SK-N-SH treated with all-trans-retinoic acid at 6 μM for 48 hours (cell line): ENCODE data around the gene AP1G2.

Source experiments
- ARNTL ChIP-seq: fragments of 450-650 bp; formaldehyde crosslinking; IDR thresholded peaks from 2 replicates; pipeline ENCODE4 v1.5.0; 2020; ENCODE audit warnings: low read depth, mild to moderate bottlenecking, moderate library complexity, borderline replicate concordance
- CSDC2 ChIP-seq: fragments of 250-450 bp; sonication (Bioruptor Pico); IDR thresholded peaks from 2 replicates; pipeline ENCODE4 v1.5.0; 2020; ENCODE audit warnings: mild to moderate bottlenecking, moderate library complexity
- OSR1 ChIP-seq: fragments of 250-450 bp; sonication (Bioruptor Pico); IDR thresholded peaks from 2 replicates; pipeline ENCODE4 v1.8.0; 2022; ENCODE audit warnings: moderate library complexity, mild to moderate bottlenecking, inconsistent platforms
- TCF4 ChIP-seq: fragments of 250-450 bp; sonication (Bioruptor Pico); IDR thresholded peaks from 2 replicates; pipeline ENCODE4 v1.8.0; 2021; ENCODE audit warnings: mild to moderate bottlenecking, moderate library complexity, borderline replicate concordance
- TOX ChIP-seq: fragments of 250-450 bp; sonication (Bioruptor Pico); IDR thresholded peaks from 2 replicates; pipeline ENCODE4 v1.8.0; 2021; ENCODE audit warnings: mild to moderate bottlenecking, moderate library complexity, borderline replicate concordance
- ZFP3 ChIP-seq: fragments of 250-450 bp; sonication (Bioruptor Pico); IDR thresholded peaks from 2 replicates; pipeline ENCODE4 v1.5.0; 2020; ENCODE audit warnings: mild to moderate bottlenecking, moderate library complexity
- ZFP30 ChIP-seq: fragments of 450-650 bp; formaldehyde crosslinking; IDR thresholded peaks from 2 replicates; pipeline ENCODE4 v1.5.0; 2022; ENCODE audit warnings: mild to moderate bottlenecking, moderate library complexity
- TF ChIP-seq, protein P1 (sequence below): fragments of 250-450 bp; sonication (Bioruptor Pico); IDR thresholded peaks from 2 replicates; pipeline ENCODE4 v1.8.0; 2020; ENCODE audit warnings: mild to moderate bottlenecking, moderate library complexity, borderline replicate concordance

DNA sequence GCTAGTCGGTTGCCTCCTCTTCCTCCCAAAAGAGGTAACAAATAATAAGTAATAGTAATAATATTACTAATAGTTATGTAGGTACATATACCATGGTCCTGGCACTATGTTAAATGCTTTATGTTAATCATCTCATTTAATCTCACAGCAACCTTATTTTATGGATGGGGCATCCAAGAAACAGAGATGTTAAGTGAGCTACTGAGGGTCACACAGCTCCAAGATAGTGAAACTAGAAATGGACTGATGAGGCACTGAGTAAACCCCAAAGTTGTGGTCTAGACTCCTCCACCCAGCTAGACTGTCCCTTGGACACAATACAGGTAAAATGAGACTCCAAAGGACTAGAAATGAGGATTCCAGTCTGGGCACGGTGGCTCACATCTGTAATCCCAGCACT lies 31.1 kb downstream of the AP1G2 start:
- no peak for TF ChIP-seq TCF4
- TF ChIP-seq CSDC2, result no peak
- no peak for TF ChIP-seq OSR1
- no peak for TF ChIP-seq TOX (CRISPR knock-in tag)
- TF ChIP-seq, protein P1, sequence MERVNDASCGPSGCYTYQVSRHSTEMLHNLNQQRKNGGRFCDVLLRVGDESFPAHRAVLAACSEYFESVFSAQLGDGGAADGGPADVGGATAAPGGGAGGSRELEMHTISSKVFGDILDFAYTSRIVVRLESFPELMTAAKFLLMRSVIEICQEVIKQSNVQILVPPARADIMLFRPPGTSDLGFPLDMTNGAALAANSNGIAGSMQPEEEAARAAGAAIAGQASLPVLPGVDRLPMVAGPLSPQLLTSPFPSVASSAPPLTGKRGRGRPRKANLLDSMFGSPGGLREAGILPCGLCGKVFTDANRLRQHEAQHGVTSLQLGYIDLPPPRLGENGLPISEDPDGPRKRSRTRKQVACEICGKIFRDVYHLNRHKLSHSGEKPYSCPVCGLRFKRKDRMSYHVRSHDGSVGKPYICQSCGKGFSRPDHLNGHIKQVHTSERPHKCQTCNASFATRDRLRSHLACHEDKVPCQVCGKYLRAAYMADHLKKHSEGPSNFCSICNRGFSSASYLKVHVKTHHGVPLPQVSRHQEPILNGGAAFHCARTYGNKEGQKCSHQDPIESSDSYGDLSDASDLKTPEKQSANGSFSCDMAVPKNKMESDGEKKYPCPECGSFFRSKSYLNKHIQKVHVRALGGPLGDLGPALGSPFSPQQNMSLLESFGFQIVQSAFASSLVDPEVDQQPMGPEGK (CRISPR knock-in tag), result no peak
- TF ChIP-seq ZFP30 (CRISPR knock-in tag), result no peak
- TF ChIP-seq ZFP3 (CRISPR knock-in tag), result no peak
- TF ChIP-seq ARNTL (CRISPR knock-in tag), result no peak
